DND-41 (cell line): ENCODE data around the gene CYB5R3.
"Not testable (repeated sequence)": the region's sequence is repeated elsewhere in the genome, so short reads cannot be mapped to it uniquely, and the experiment has no call there.

ENCODE experiments used
- ATAC-seq: fragments of 200-7000 bp; cut with Tn5 transposase; 3 replicates; pipeline ENCODE4 v1.9.1; 2021; ENCODE audit warnings: low read depth; ENCODE audit not compliant: insufficient read depth
- DNase-seq: peaks from one replicate; pipeline ENCODE4 v3.0.0-alpha.2; 2020
- H2AFZ ChIP-seq: 2 replicates; pipeline ENCODE4 v1.6.0; 2012; ENCODE audit warnings: low read depth, low read length
- H3K27ac ChIP-seq: 2 replicates; pipeline ENCODE4 v1.5.1; 2012; ENCODE audit warnings: low read length, inconsistent platforms
- H3K27me3 ChIP-seq: fragments of 200-600 bp; sonication (generic); 2 replicates; pipeline ENCODE4 v1.6.0; 2012; ENCODE audit warnings: low read length, mild to moderate bottlenecking, inconsistent platforms; ENCODE audit not compliant: insufficient read depth, poor library complexity
- H3K36me3 ChIP-seq: 2 replicates; pipeline ENCODE4 v1.5.1; 2012; ENCODE audit warnings: low read length, inconsistent platforms; ENCODE audit not compliant: insufficient read depth
- H3K4me1 ChIP-seq: 2 replicates; pipeline ENCODE4 v1.5.1; 2012; ENCODE audit warnings: mild to moderate bottlenecking, low read length; ENCODE audit not compliant: insufficient read depth
- H3K4me2 ChIP-seq: 2 replicates; pipeline ENCODE4 v1.6.0; 2012; ENCODE audit warnings: mild to moderate bottlenecking, moderate library complexity, low read length, inconsistent platforms; ENCODE audit not compliant: insufficient read depth
- H3K4me3 ChIP-seq, 2 experiments: fragments of 200-600 bp in 1 of 2; shearing (Covaris generic) in 1 of 2; 2 replicates each; pipeline ENCODE4 v1.5.1; 2012 to 2016; ENCODE audit warnings: inconsistent platforms in 2 of 2, low read length in 2 of 2, mild to moderate bottlenecking in 2 of 2, low read depth in 1 of 2, moderate library complexity in 1 of 2
- H3K79me2 ChIP-seq: 2 replicates; pipeline ENCODE4 v1.6.0; 2012; ENCODE audit warnings: low read length, inconsistent platforms; ENCODE audit not compliant: insufficient read depth
- H3K9ac ChIP-seq: 2 replicates; pipeline ENCODE4 v1.6.0; 2012; ENCODE audit warnings: low read depth, mild to moderate bottlenecking, inconsistent platforms, low read length, moderate library complexity
- H3K9me3 ChIP-seq: 2 replicates; pipeline ENCODE4 v1.5.1; 2012; ENCODE audit warnings: low read length, moderate library complexity, mild to moderate bottlenecking, inconsistent platforms; ENCODE audit not compliant: insufficient read depth, severe bottlenecking
- H4K20me1 ChIP-seq: 2 replicates; pipeline ENCODE4 v1.6.0; 2012; ENCODE audit warnings: low read length; ENCODE audit not compliant: insufficient read depth
- CTCF ChIP-seq: IDR thresholded peaks from 2 replicates; pipeline ENCODE4 v1.5.1; 2012; ENCODE audit warnings: borderline replicate concordance, low read length, moderate library complexity, mild to moderate bottlenecking; ENCODE audit not compliant: poor library complexity, severe bottlenecking; ENCODE audit errors: extremely low read depth
- EZH2 ChIP-seq: IDR thresholded peaks from 3 replicates; pipeline ENCODE4 v1.6.1; 2012; ENCODE audit warnings: borderline replicate concordance, low read depth, mild to moderate bottlenecking, moderate library complexity, low read length, inconsistent platforms; ENCODE audit not compliant: severe bottlenecking

Gene CYB5R3

GRCh38 chr22:42673898-42674401, 24.8 kb upstream of the CYB5R3 start:
- no peak for DNase-seq
- H3K79me2 ChIP-seq = no peaks in the 10 kb centered on the region
- H3K9ac ChIP-seq = no peak overlapping the region
- H2AFZ ChIP-seq = no peak overlapping the region
- H3K4me2 ChIP-seq = no peak overlapping the region
- H3K36me3 ChIP-seq = no peaks in the 10 kb centered on the region
- peaks cover 8% of the 10 kb centered on the region for H3K9me3 ChIP-seq
- ATAC-seq = no peak
- H3K27ac ChIP-seq = no peak overlapping the region
- H3K4me3 ChIP-seq = no peak overlapping the region
- no peaks in the 10 kb centered on the region for H3K4me1 ChIP-seq
- H4K20me1 ChIP-seq = no peaks in the 10 kb centered on the region
- no peaks in the 10 kb centered on the region for H3K27me3 ChIP-seq
- TF ChIP-seq EZH2 (no peak), CTCF (no peak)

- H3K9me3 ChIP-seq, DNase-seq, H3K4me3 ChIP-seq, H3K4me2 ChIP-seq, H3K27me3 ChIP-seq, H3K27ac ChIP-seq, H3K36me3 ChIP-seq, H3K79me2 ChIP-seq, H3K9ac ChIP-seq, H2AFZ ChIP-seq, ATAC-seq, H4K20me1 ChIP-seq, H3K4me1 ChIP-seq: not testable (repeated sequence)
Measured at GRCh38 chr22:42673071-42673470, 23.9 kb upstream of the CYB5R3 start.

- no peaks in the 10 kb centered on the region for H3K9me3 ChIP-seq
- DNase-seq (no peak), ATAC-seq (no peak)
- H4K20me1 ChIP-seq = no peaks in the 10 kb centered on the region
- H3K36me3 ChIP-seq = no peaks in the 10 kb centered on the region
- H3K4me3 ChIP-seq = no peak overlapping the region
- no peaks in the 10 kb centered on the region for H3K4me1 ChIP-seq
- no peaks in the 10 kb centered on the region for H3K79me2 ChIP-seq
- no peak overlapping the region for H3K9ac ChIP-seq
- no peaks in the 10 kb centered on the region for H3K27me3 ChIP-seq
- TF ChIP-seq EZH2 (no peak), CTCF (no peak)
- H3K4me2 ChIP-seq = no peak overlapping the region
- no peak overlapping the region for H2AFZ ChIP-seq
- no peak overlapping the region for H3K27ac ChIP-seq
Measured at GRCh38 chr22:42670921-42671709, 21.9 kb upstream of the CYB5R3 start.

- no peak overlapping the region for H3K27ac ChIP-seq
- DNase-seq (no peak), ATAC-seq (no peak)
- H2AFZ ChIP-seq = no peak overlapping the region
- no peak overlapping the region for H3K4me3 ChIP-seq
- no peaks in the 10 kb centered on the region for H4K20me1 ChIP-seq
- H3K4me1 ChIP-seq = no peaks in the 10 kb centered on the region
- no peaks in the 10 kb centered on the region for H3K79me2 ChIP-seq
- no peaks in the 10 kb centered on the region for H3K9me3 ChIP-seq
- no peak overlapping the region for H3K4me2 ChIP-seq
- no peaks in the 10 kb centered on the region for H3K27me3 ChIP-seq
- no peaks in the 10 kb centered on the region for H3K36me3 ChIP-seq
- TF ChIP-seq CTCF (no peak), EZH2 (no peak)
- no peak overlapping the region for H3K9ac ChIP-seq
Measured at GRCh38 chr22:42670046-42670445, 20.9 kb upstream of the CYB5R3 start.

- not testable (repeated sequence) for H3K9ac ChIP-seq, ATAC-seq, H4K20me1 ChIP-seq, H3K4me2 ChIP-seq, H3K4me1 ChIP-seq, H2AFZ ChIP-seq, H3K27me3 ChIP-seq, H3K4me3 ChIP-seq, H3K9me3 ChIP-seq, H3K27ac ChIP-seq, H3K79me2 ChIP-seq, H3K36me3 ChIP-seq, DNase-seq
Measured at GRCh38 chr22:42666393-42666792, 17.2 kb upstream of the CYB5R3 start.
